Small intestine (tissue), 7 donors: ENCODE measurements around the gene FMN2. TPM values are rescaled to one million over a fixed set of nuclear protein-coding genes. Genes with fewer than 3 reads are reported as not detected.

Source experiments
- DNase-seq, 2 donors: peaks; one replicate each; pipeline versions ENCODE4 v3.0.0 to v3.0.0-alpha.2; 2013
- FAIRE-seq: peaks from 2 replicates; lab custom pipeline; 2012; peaks lifted over from hg19 to GRCh38; lab: Jason Lieb, UNC
- H3K27ac ChIP-seq, 3 donors: one replicate each; pipeline ENCODE4 v1.5.1; 2013; ENCODE audit warnings: low read length in 2 of 3, mild to moderate bottlenecking in 2 of 3, control low read depth in 1 of 3, inconsistent platforms in 1 of 3, low read depth in 1 of 3, moderate library complexity in 1 of 3
- H3K27me3 ChIP-seq, 3 donors: one replicate each; pipeline ENCODE4 v1.6.1; 2013; ENCODE audit warnings: low read length in 3 of 3, inconsistent platforms in 1 of 3; ENCODE audit not compliant: control insufficient read depth in 3 of 3, insufficient read depth in 3 of 3
- H3K36me3 ChIP-seq, 3 donors: one replicate each; pipeline ENCODE4 v1.6.1; 2013; ENCODE audit warnings: low read length in 3 of 3, inconsistent platforms in 1 of 3, low read depth in 1 of 3, mild to moderate bottlenecking in 1 of 3, moderate library complexity in 1 of 3; ENCODE audit not compliant: control insufficient read depth in 3 of 3, insufficient read depth in 2 of 3
- H3K4me1 ChIP-seq, 3 donors: one replicate each; pipeline ENCODE4 v1.6.1; 2013; ENCODE audit warnings: low read length in 2 of 3, inconsistent platforms in 1 of 3, low read depth in 1 of 3, mild to moderate bottlenecking in 1 of 3, moderate library complexity in 1 of 3; ENCODE audit not compliant: control insufficient read depth in 3 of 3, insufficient read depth in 2 of 3
- H3K4me3 ChIP-seq, 3 donors: one replicate each; pipeline ENCODE4 v1.5.1; 2013; ENCODE audit warnings: low read length in 3 of 3, control low read depth in 1 of 3, inconsistent platforms in 1 of 3, low read depth in 1 of 3, mild to moderate bottlenecking in 1 of 3, moderate library complexity in 1 of 3
- H3K9me3 ChIP-seq, 2 donors: one replicate each; pipeline ENCODE4 v1.6.1; 2013; ENCODE audit warnings: low read depth in 1 of 2, low read length in 1 of 2; ENCODE audit not compliant: control insufficient read depth in 2 of 2, insufficient read depth in 1 of 2
- WGBS, 3 donors: extraction: QIAGEN DNeasy Blood & Tissue Kit; methylation state at CpG; one replicate each; pipeline ENCODE4 v1.1.7; 2013; 5-methylcytosine and 5-hydroxymethylcytosine counted together
- polyA plus RNA-seq, 4 donors: library from polyadenylated mRNA; stranded (reverse) in 3 of 4; unstranded in 1 of 4; fragments of 200-250 nt in 3 of 4; fragments of 120-200 nt in 1 of 4; gene quantifications; one replicate each; pipeline versions ENCODE4 v1.2.1 to v1.2.3, GENCODE V29; 2013
- donor health status: healthy with polysubstance abuse.
- donor health status: control.
- donor health status: control.
- donor health status: Bipolar disorder and iron deficiency.
- donor health status: healthy.

FMN2 gene
- polyA plus RNA-seq, 4 donors: 0.59 to 0.70 TPM; not detected in 2

- FAIRE-seq: no peak
- H3K4me3 ChIP-seq: no peak overlapping the region
- H3K36me3 ChIP-seq: no peaks in the 10 kb centered on the region
- 43 to 50% (median 50%) methylated on average over 1 of the region's 1 CpG for WGBS, 3 donors
- no peaks in the 10 kb centered on the region for H3K27me3 ChIP-seq
- H3K9me3 ChIP-seq: no peaks in the 10 kb centered on the region
- no peak for DNase-seq
- H3K4me1 ChIP-seq: no peaks in the 10 kb centered on the region
- H3K27ac ChIP-seq: no peak overlapping the region
These were observed 22.5 kb downstream of the FMN2 start for GRCh38 chr1:240114222-240114621.

GRCh38 chr1:240115831-240116230 lies 24.1 kb downstream of the FMN2 start:
- DNase-seq (no peak), FAIRE-seq (no peak)
- Histone ChIP-seq H3K27me3 (no peaks in the 10 kb centered on the region), H3K9me3 (no peaks in the 10 kb centered on the region), H3K4me1 (no peaks in the 10 kb centered on the region), H3K36me3 (no peaks in the 10 kb centered on the region), H3K4me3 (no peak overlapping the region), H3K27ac (no peak overlapping the region)
- 69 to 75% (median 71%) methylated on average over 6 of the region's 6 CpGs for WGBS, 3 donors

GRCh38 chr1:240116831-240117769 lies 25.4 kb downstream of the FMN2 start:
- Histone ChIP-seq H3K27me3 (no peaks in the 10 kb centered on the region), H3K9me3 (no peaks in the 10 kb centered on the region), H3K36me3 (no peaks in the 10 kb centered on the region), H3K4me1 (no peaks in the 10 kb centered on the region), H3K4me3 (no peak overlapping the region), H3K27ac (no peak overlapping the region)
- 80 to 91% (median 87%) methylated on average over 16 of the region's 16 CpGs for WGBS, 3 donors
- FAIRE-seq: no peak
- DNase-seq: no peak

- no peaks in the 10 kb centered on the region for H3K4me1 ChIP-seq
- H3K9me3 ChIP-seq: no peaks in the 10 kb centered on the region
- H3K27ac ChIP-seq: no peak overlapping the region
- FAIRE-seq (no peak), DNase-seq (no peak)
- H3K36me3 ChIP-seq: no peaks in the 10 kb centered on the region
- 19 to 51% (median 45%) methylated on average over 3 of the region's 3 CpGs for WGBS, 3 donors
- no peaks in the 10 kb centered on the region for H3K27me3 ChIP-seq
- H3K4me3 ChIP-seq: no peak overlapping the region
These were observed 26.2 kb downstream of the FMN2 start for GRCh38 chr1:240117930-240118329.

GRCh38 chr1:240122639-240123613 lies 31.2 kb downstream of the FMN2 start:
- Histone ChIP-seq H3K4me3 (no peak overlapping the region), H3K36me3 (no peaks in the 10 kb centered on the region), H3K27ac (no peak overlapping the region), H3K4me1 (no peaks in the 10 kb centered on the region), H3K27me3 (peaks cover 0 to 2% (median 0%) of the 10 kb centered on the region in 3 donors), H3K9me3 (no peaks in the 10 kb centered on the region)
- 21 to 46% (median 39%) methylated on average over 20 of the region's 20 CpGs for WGBS, 3 donors
- DNase-seq (peak; percentile 2 to 65), FAIRE-seq (no peak)

- WGBS, 3 donors: 92 to 97% (median 95%) methylated on average over 4 to 6 of the region's 6 CpGs
These were observed 35.1 kb downstream of the FMN2 start for GRCh38 chr1:240126821-240127220.

GRCh38 chr1:240128366-240128765 lies 36.7 kb downstream of the FMN2 start:
- DNase-seq (no peak), FAIRE-seq (no peak)
- 89 to 94% (median 93%) methylated on average over 2 of the region's 2 CpGs for WGBS, 3 donors
- H3K27ac ChIP-seq: no peak overlapping the region
- H3K36me3 ChIP-seq: no peaks in the 10 kb centered on the region
- H3K9me3 ChIP-seq: no peaks in the 10 kb centered on the region
- peaks cover 0 to 2% (median 0%) of the 10 kb centered on the region in 3 donors for H3K27me3 ChIP-seq
- no peaks in the 10 kb centered on the region for H3K4me1 ChIP-seq
- H3K4me3 ChIP-seq: no peak overlapping the region

More at GRCh38 chr1:240126821-240127220, 35.1 kb downstream of the FMN2 start:
- Histone ChIP-seq H3K4me3 (no peak overlapping the region), H3K4me1 (no peaks in the 10 kb centered on the region), H3K27ac (no peak overlapping the region), H3K9me3 (no peaks in the 10 kb centered on the region), H3K36me3 (no peaks in the 10 kb centered on the region), H3K27me3 (peaks cover 0 to 2% (median 0%) of the 10 kb centered on the region in 3 donors)
- FAIRE-seq (no peak), DNase-seq (no peak)

GRCh38 chr1:240134113-240134512 lies 42.4 kb downstream of the FMN2 start:
- H3K27ac ChIP-seq: no peak overlapping the region
- WGBS, 3 donors: 68 to 96% (median 90%) methylated on average over 1 of the region's 1 CpG
- no peak for DNase-seq
- H3K9me3 ChIP-seq: no peaks in the 10 kb centered on the region
- no peaks in the 10 kb centered on the region for H3K4me1 ChIP-seq
- no peak for FAIRE-seq
- H3K36me3 ChIP-seq: no peaks in the 10 kb centered on the region
- no peak overlapping the region for H3K4me3 ChIP-seq
- H3K27me3 ChIP-seq: no peaks in the 10 kb centered on the region
